HG03460 (cell line): ENCODE results near the gene FGF12.

Source experiments
- ATAC-seq: cut with Tn5 transposase; IDR thresholded peaks from one replicate; pipeline ENCODE4 v1.9.1; 2021; ENCODE audit not compliant: unreplicated experiment

The FGF12 gene

GRCh38 chr3:192277477-192277876 lies 449.9 kb downstream of the FGF12 start:
- no peak for ATAC-seq

DNA sequence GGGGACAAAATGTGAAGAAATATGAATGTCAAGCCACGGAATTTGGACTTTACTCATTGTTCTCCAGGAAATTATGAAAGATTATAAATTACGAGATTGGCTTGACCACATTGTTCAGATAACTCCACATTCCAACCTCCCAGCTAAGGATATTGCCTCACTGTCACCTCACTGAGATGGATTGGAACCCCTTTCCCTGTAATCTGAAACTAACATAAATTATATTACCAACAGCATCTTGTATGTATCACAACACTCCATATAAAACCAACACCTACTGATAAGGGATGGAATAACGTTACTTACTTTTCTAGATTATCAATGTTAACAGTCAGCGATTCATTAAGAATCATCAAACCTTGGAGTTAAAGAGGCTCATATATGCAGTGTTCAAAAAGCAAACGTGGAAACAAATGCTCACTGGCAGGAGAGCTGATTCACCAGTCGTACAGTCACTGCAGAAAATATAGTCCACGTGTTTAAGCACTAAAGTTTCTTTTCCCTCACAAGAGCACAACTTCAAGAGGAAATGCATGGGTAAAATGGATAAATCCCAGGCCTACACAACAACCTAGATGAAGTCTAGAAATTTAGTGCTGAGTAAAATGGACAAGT lies 451.5 kb downstream of the FGF12 start:
- no peak for ATAC-seq

GRCh38 chr3:192273697-192274010 lies 453.7 kb downstream of the FGF12 start:
- ATAC-seq = no peak

- no peak for ATAC-seq
These were observed 454.2 kb downstream of the FGF12 start for GRCh38 chr3:192273001-192273696.

GRCh38 chr3:192262001-192262400 lies 465.3 kb downstream of the FGF12 start:
- no peak for ATAC-seq

DNA sequence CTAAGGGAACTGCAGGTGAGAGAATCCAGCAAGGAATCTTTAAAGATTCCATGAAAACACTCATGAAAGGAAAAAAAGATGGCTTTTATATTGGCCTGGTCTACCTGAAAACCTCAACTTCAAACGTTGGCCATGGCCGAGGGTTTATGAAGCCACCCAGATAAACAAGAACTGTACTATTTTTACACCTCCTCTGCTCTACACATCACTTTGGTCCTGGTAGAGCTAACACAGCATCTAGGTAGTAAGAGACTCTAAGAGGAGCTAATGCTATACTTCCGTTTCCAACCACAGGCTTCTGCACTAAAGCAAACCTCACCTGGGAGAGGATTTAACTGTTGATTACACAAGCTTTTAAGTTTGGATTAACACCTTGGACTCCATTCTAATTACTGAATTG lies 466.2 kb downstream of the FGF12 start:
- ATAC-seq = no peak

GRCh38 chr3:192260116-192261010 lies 467.0 kb downstream of the FGF12 start:
- ATAC-seq = no peak

DNA sequence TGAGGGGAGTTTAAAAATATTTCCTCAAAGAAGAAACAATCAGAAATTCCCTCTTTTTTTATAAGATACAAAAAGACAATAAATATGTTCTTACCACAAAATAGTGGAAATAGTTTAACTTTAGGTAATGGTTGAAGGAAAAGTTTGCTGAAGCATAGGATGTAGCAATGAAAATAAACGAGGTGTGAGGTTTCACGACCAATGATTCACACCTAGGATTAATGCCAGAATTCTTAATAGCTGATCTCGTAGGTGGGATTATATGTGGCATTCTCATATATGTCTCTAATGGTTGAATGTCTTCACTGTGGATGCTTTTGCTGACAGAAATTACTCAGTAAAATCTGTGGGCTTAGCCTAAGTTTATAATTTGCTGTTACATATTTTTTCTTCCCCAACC lies 467.7 kb downstream of the FGF12 start:
- no peak for ATAC-seq

DNA sequence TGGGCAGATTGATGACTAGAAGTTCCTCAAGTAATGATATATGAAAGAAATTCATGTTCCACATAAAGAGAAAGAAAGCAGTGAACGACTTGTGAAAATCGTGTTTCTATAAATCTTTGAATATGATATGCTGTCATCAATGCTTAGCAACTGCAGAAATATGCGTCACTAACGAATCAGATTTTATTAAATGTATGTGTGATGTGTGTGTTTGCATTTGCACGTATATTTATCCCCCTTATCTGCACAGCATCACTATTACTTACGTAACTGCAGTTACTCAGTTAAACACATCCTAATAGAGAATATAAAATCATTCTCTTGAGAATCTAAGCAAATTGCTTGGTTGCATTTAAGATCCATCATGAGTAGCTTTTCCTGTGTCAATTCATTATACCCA lies 468.6 kb downstream of the FGF12 start:
- ATAC-seq = no peak

DNA sequence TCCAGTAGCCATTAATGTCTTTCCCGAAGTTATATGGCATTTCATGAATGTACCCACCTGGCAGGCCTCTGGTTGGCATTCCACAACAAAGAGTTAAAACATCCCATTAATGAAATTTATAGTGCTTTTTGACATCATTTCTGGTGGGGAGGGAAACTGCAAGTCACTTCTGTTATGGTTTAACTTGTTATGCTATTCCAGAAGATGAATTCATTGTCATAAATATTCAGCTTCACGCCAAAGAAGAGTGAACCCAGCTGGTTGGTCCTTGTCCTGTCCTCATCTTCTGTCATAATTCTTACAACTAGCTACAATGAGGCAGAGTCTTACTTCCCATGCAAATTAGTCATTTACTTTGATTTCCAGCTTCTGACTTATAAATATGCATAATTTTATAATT lies 471.5 kb downstream of the FGF12 start:
- ATAC-seq = no peak

- ATAC-seq = no peak
These were observed 474.0 kb downstream of the FGF12 start for GRCh38 chr3:192253138-192253887.

GRCh38 chr3:192249516-192249915 lies 477.8 kb downstream of the FGF12 start:
- ATAC-seq = no peak

DNA sequence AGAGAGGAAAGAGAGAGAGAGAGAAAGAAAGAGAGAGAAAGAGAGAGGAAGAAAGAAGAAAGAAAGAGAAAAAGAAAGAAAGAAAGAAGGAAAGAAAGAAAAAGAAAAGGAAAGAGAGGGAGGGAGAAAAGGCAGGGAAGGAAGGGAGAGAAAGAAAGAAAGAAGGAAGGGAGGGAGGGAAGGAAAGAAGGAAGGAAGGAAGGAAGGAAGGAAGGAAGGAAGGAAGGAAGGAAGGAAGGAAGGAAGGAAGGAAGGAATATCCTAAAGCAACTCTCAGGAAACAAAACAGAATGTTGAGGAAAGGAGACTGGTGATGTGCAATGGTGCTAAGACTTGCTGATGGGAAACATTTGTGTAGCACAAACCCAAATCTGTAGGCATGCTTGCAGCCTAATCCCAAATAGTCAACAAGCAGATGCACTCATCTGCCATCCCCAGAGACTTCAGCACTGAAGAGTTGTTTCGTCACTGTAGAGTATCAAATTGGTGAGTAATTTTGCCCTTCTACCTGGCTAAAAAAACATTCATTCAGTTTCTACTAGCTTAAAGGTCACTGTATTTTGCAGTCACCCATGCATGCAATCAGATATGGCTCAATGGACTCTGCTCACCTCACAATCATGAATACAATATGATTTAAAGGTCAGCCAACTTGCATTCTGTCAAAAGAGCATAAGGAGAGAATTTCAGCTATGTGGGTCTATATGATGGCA lies 480.3 kb downstream of the FGF12 start:
- no peak for ATAC-seq

DNA sequence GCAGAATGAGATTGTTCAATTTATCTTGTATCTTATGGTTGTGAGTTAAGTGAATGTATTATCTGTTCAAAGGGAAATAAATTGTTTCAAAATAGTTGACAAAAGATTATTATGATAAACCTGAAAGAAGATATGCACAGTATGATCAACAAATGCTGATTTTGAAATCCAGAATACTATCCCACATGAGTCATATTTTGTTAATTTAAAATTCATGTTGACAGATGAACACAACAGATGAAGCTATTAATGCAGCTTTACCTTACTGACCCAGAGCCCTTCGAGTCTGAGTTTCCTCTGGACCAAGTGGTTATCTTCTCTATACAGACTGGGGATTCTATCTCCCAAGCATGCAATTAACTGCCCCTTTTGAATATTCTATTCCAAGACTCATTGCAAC lies 482.8 kb downstream of the FGF12 start:
- no peak for ATAC-seq

DNA sequence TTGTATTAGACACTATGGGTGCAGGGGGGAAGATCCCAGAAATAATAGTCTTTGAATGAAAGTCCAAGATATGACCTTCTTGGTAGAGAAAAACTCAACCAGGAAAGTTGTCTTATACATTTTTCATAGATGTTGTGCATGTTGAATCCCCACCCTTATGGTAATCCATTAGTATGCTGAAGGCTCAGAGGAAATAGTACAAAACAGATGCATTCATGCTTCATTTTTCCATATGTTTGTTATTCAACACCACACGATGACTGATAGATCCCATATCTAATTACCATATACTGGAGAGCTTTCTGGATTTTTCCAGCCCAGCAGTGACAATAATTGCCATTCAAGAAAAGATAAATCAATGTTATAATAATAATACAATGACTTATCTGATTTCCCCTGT lies 487.4 kb downstream of the FGF12 start:
- no peak for ATAC-seq

- ATAC-seq = no peak
These were observed 489.2 kb downstream of the FGF12 start for GRCh38 chr3:192237992-192238608.

DNA sequence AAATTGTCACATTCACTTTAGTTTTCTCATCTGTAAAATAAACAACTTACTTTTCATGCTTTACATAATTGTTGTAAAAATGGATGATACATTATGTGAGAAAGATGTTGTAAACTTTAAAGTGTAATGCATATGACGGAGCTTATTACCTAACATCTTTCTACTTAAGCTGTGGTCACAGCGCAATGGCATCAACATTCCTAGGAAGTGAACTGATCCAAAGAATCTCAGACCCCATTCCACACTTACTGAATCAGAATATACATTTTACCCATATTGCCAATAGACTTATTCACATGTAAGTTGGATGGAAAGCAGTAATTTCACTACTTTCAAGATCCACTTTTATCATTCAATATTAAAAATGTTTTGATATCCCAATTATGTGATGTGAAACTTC lies 497.5 kb downstream of the FGF12 start:
- no peak for ATAC-seq

GRCh38 chr3:192224634-192225155 lies 502.6 kb downstream of the FGF12 start:
- ATAC-seq = no peak

GRCh38 chr3:192223815-192224214 lies 503.5 kb downstream of the FGF12 start:
- no peak for ATAC-seq

- ATAC-seq = no peak
These were observed 506.4 kb downstream of the FGF12 start for GRCh38 chr3:192220915-192221314.
